Fibroblast of lung (primary cell): ENCODE measurements around the gene ALDH1L1. TPM values are rescaled to one million over a fixed set of nuclear protein-coding genes. Genes with fewer than 3 reads are reported as not detected.

Source experiments
- DNase-seq, 2 donors: peaks; one replicate each; pipeline versions ENCODE4 v3.0.0 to v3.0.0-alpha.2; 2010; ENCODE audit warnings: low read depth in 2 of 2
- H2AFZ ChIP-seq: 2 replicates; pipeline ENCODE4 v1.5.1; 2012; ENCODE audit warnings: low read length, control low read depth, inconsistent platforms
- H3K27ac ChIP-seq: 2 replicates; pipeline ENCODE4 v1.5.1; 2011; ENCODE audit warnings: low read length, control low read depth; ENCODE audit not compliant: insufficient read depth
- H3K27me3 ChIP-seq: 2 replicates; pipeline ENCODE4 v1.5.1; 2011; ENCODE audit warnings: mild to moderate bottlenecking, low read length; ENCODE audit not compliant: control insufficient read depth, insufficient read depth
- H3K36me3 ChIP-seq: 2 replicates; pipeline ENCODE4 v1.5.1; 2011; ENCODE audit warnings: low read length; ENCODE audit not compliant: control insufficient read depth, insufficient read depth
- H3K4me1 ChIP-seq: 2 replicates; pipeline ENCODE4 v1.5.1; 2011; ENCODE audit warnings: low read length; ENCODE audit not compliant: control insufficient read depth, insufficient read depth; ENCODE audit errors: extremely low read depth
- H3K4me2 ChIP-seq: 2 replicates; pipeline ENCODE4 v1.5.1; 2011; ENCODE audit warnings: low read length, control low read depth; ENCODE audit not compliant: insufficient read depth; ENCODE audit errors: extremely low read depth
- H3K4me3 ChIP-seq, 4 experiments: fragments of 200-600 bp in 1 of 4; sonication (generic) in 1 of 4; replicated peaks in 1 of 4; 2 replicates each; pipeline ENCODE4 v1.5.1; 2011 to 2016; ENCODE audit warnings: low read length in 4 of 4, low read depth in 3 of 4, mild to moderate bottlenecking in 3 of 4, control low read depth in 2 of 4, inconsistent platforms in 1 of 4, mixed read lengths in 1 of 4; ENCODE audit not compliant: insufficient read depth in 1 of 4; ENCODE audit errors: control extremely low read depth in 1 of 4
- H3K79me2 ChIP-seq: 2 replicates; pipeline ENCODE4 v1.5.1; 2012; ENCODE audit warnings: mild to moderate bottlenecking, low read length, inconsistent platforms; ENCODE audit not compliant: control insufficient read depth, insufficient read depth
- H3K9ac ChIP-seq: 2 replicates; pipeline ENCODE4 v1.5.1; 2011; ENCODE audit warnings: mild to moderate bottlenecking, low read length, control low read depth; ENCODE audit not compliant: insufficient read depth
- H3K9me3 ChIP-seq: 2 replicates; pipeline ENCODE4 v1.5.1; 2012; ENCODE audit warnings: low read depth, low read length; ENCODE audit not compliant: control insufficient read depth, insufficient read depth
- H4K20me1 ChIP-seq: 2 replicates; pipeline ENCODE4 v1.5.1; 2011; ENCODE audit warnings: low read length; ENCODE audit not compliant: control insufficient read depth, insufficient read depth; ENCODE audit errors: extremely low read depth
- EZH2 ChIP-seq: IDR thresholded peaks from 2 replicates; pipeline ENCODE4 v1.5.1; 2012; ENCODE audit warnings: low read length, control low read depth, mild to moderate bottlenecking; ENCODE audit errors: missing control alignments
- polyA plus RNA-seq, 2 donors: library from polyadenylated mRNA; depleted of rRNA in 1 of 2; stranded (reverse) in 1 of 2; unstranded in 1 of 2; fragments of >200 nt; gene quantifications; 2 replicates each; pipeline ENCODE4 v1.2.1, GENCODE V29; 2011 to 2012; ENCODE audit warnings: missing spikeins in 1 of 2
- total RNA-seq: library from RNA; depleted of rRNA; stranded (reverse); fragments of >200 nt; gene quantifications from 2 replicates; pipeline ENCODE4 v1.2.1, GENCODE V29; 2014
- TF ChIP-seq, protein P1 (sequence below), 2 donors: IDR thresholded peaks in 1 of 2; conservative IDR thresholded peaks in 1 of 2; 1 replicate in 1 of 2; 2 replicates in 1 of 2; pipeline ENCODE4 v1.5.1; 2011 to 2012; ENCODE audit warnings: low read length in 2 of 2, control low read depth in 1 of 2, inconsistent platforms in 1 of 2, low read depth in 1 of 2, mild to moderate bottlenecking in 1 of 2

Gene ALDH1L1
- total and polyA plus RNA-seq, 2 donors (not counting 1 experiment from before 2014, with no cell fraction given) = not detected

DNA sequence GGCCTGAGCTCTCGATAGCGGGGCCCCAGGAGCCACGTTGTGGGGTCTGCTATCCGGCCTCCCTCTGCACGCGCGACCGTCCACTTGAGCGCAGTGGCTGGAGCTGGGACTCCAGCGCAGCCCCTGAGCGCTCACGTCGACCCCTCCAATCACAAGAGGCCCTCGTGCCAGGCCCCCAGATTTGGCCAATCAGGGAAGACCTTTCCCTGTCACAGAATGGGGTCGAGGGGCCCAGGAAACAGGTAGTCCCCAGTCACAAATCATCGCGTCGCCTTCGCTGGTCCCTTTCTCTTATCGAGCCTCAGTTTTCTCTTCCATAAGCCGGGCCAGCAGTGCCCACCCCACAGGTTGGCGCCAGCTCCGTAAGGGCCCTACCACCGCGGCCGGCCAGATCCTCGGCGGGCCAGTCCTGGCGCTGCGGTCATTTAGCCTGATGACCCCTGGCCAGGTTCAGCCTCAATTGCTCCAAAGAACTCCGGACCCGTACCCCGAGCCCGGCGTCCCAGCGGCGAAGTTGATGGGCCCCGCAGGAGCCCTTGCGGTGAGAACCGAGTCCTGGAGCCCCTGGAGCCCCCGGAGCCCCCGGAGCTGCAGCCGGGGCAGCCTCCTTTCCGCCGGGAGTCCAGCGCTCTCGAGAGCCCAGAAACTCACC lies 435 bp downstream of the ALDH1L1 start:
- TF ChIP-seq EZH2 = no peak
- TF ChIP-seq, protein P1, sequence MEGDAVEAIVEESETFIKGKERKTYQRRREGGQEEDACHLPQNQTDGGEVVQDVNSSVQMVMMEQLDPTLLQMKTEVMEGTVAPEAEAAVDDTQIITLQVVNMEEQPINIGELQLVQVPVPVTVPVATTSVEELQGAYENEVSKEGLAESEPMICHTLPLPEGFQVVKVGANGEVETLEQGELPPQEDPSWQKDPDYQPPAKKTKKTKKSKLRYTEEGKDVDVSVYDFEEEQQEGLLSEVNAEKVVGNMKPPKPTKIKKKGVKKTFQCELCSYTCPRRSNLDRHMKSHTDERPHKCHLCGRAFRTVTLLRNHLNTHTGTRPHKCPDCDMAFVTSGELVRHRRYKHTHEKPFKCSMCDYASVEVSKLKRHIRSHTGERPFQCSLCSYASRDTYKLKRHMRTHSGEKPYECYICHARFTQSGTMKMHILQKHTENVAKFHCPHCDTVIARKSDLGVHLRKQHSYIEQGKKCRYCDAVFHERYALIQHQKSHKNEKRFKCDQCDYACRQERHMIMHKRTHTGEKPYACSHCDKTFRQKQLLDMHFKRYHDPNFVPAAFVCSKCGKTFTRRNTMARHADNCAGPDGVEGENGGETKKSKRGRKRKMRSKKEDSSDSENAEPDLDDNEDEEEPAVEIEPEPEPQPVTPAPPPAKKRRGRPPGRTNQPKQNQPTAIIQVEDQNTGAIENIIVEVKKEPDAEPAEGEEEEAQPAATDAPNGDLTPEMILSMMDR (conservative IDR thresholded peaks at IDR 0.05 in 1 of 2, IDR thresholded peaks at IDR 0.05 in 1 of 2; ENCODE audit: low read depth in 1 of 2, low read length in 2 of 2) = no peak

DNA sequence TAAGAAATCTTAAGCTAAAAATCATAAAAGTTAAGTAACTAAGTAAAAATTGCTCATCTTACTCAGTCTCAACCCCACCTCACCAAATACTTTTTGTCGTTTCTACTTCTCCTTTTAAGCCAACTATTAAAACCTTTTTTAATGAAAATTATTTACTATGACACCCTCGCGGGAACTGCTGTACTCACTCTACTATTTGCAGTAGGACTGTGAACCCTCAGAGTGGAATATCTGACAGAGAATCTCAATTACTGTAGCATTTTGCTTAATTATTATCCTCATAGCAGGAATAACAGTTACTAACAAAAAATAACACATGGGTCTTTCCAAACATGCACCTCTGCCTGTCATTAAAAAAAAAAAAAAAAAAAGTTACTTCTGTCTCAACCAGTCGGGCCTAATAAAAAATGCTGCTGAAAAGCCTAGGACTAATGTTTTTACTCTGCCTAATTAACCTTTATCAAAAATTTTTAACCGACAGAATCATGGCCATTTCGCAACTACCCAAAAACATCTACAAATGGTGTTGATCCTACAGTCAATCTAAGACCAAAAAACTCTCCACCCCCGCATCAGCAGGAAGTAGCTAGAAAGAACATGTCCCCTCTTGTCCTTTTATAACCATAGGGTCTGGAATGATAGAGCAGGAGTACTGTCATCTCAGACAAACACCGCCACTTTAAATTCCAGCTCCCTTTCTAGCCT lies 10.2 kb downstream of the ALDH1L1 start:
- Histone ChIP-seq H2AFZ (no peak overlapping the region), H3K9me3 (no peaks in the 10 kb centered on the region)
- no peak for DNase-seq

More for the DNA sequence above, 435 bp downstream of the ALDH1L1 start:
- no peak overlapping the region for H3K27ac ChIP-seq
- H3K4me3 ChIP-seq = peak overlapping the region in 1 of 4 experiments; percentile 37
- H3K27me3 ChIP-seq = peaks cover 28% of the 10 kb centered on the region
- peak in 1 of 2 donors; percentile 18 for DNase-seq
- H2AFZ ChIP-seq = no peak overlapping the region
- H3K9ac ChIP-seq = no peak overlapping the region
- H3K79me2 ChIP-seq = no peaks in the 10 kb centered on the region
- no peaks in the 10 kb centered on the region for H3K9me3 ChIP-seq
- no peaks in the 10 kb centered on the region for H4K20me1 ChIP-seq
- no peaks in the 10 kb centered on the region for H3K4me1 ChIP-seq
- no peak overlapping the region for H3K4me2 ChIP-seq
- no peaks in the 10 kb centered on the region for H3K36me3 ChIP-seq

DNA sequence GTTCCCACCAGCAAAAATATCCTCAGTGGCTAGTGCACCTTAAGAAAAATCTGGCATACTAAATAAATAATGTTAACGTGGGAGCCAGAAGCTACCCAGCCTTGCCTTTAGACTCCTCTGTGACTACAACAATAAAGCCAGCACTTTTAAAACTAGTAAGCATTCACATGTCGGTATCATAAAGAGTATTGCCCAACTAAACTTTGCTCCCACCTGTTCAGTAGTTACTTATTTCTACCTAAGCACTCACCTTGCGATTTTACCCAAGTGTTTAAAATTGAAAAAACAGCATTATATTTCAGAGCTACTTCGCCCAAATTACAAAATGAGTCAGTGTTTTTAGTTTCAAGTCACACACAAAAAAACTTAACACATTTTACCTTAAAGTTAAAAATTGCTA lies 12.8 kb downstream of the ALDH1L1 start:
- no peak overlapping the region for H3K27ac ChIP-seq
- no peaks in the 10 kb centered on the region for H3K9me3 ChIP-seq
- no peak for DNase-seq
- H3K4me1 ChIP-seq = no peaks in the 10 kb centered on the region
- no peaks in the 10 kb centered on the region for H3K27me3 ChIP-seq
- no peak overlapping the region for H3K4me2 ChIP-seq
- H4K20me1 ChIP-seq = no peaks in the 10 kb centered on the region
- H3K79me2 ChIP-seq = no peaks in the 10 kb centered on the region
- no peak for TF ChIP-seq EZH2
- TF ChIP-seq, protein P1 (conservative IDR thresholded peaks at IDR 0.05 in 1 of 2, IDR thresholded peaks at IDR 0.05 in 1 of 2; ENCODE audit: low read depth in 1 of 2, low read length in 2 of 2) = no peak
- H3K4me3 ChIP-seq = no peak overlapping the region
- no peak overlapping the region for H2AFZ ChIP-seq
- H3K36me3 ChIP-seq = no peaks in the 10 kb centered on the region
- no peak overlapping the region for H3K9ac ChIP-seq

More for the DNA sequence above, 10.2 kb downstream of the ALDH1L1 start:
- H3K36me3 ChIP-seq = no peaks in the 10 kb centered on the region
- no peaks in the 10 kb centered on the region for H3K79me2 ChIP-seq
- no peak overlapping the region for H3K4me2 ChIP-seq
- no peak overlapping the region for H3K27ac ChIP-seq
- no peaks in the 10 kb centered on the region for H3K4me1 ChIP-seq
- TF ChIP-seq EZH2 = no peak
- TF ChIP-seq, protein P1 (conservative IDR thresholded peaks at IDR 0.05 in 1 of 2, IDR thresholded peaks at IDR 0.05 in 1 of 2; ENCODE audit: low read depth in 1 of 2, low read length in 2 of 2) = no peak
- H3K4me3 ChIP-seq = no peak overlapping the region
- no peaks in the 10 kb centered on the region for H4K20me1 ChIP-seq
- H3K9ac ChIP-seq = no peak overlapping the region
- no peaks in the 10 kb centered on the region for H3K27me3 ChIP-seq
